ENCODE results near the gene PCDHGC5. TPM values are rescaled to one million over a fixed set of nuclear protein-coding genes. Genes with fewer than 3 reads are reported as not detected.

The PCDHGC5 gene
- total and polyA plus RNA-seq, 2 experiments from 2014 or later, result 1.8 to 2.2 TPM

- no peak for DNase-seq
- Histone ChIP-seq H3K9me3 (ENCODE audit: low read depth) (no peaks in the 10 kb centered on the region), H2AFZ (no peak overlapping the region), H3K27me3 (replicated peaks; ENCODE audit: insufficient read depth) (no peaks in the 10 kb centered on the region), H3K4me3 (no peak overlapping the region), H3K9me2 (ENCODE audit: insufficient read depth) (no peaks in the 10 kb centered on the region), H3K79me2 (ENCODE audit: insufficient read depth) (0 out of 2 replicates have a peak, but pooled peaks cover 9% of the 10 kb centered on the region), H3K9ac (peak overlapping the region; percentile 63; the same call in 1 of the 2 replicates), H4K20me1 (ENCODE audit: insufficient read depth) (no peaks in the 10 kb centered on the region), H3K4me2 (ENCODE audit: unreplicated experiment) (no peak overlapping the region), H3F3A (ENCODE audit: insufficient read depth) (peaks cover 58% of the 10 kb centered on the region), H3K36me3 (ENCODE audit: low read depth) (peaks cover 7% of the 10 kb centered on the region), H3K4me1 (ENCODE audit: insufficient read depth) (peaks cover 40% of the 10 kb centered on the region), H3K27ac (peak overlapping the region; percentile 90)
- no peak for TF ChIP-seq EZH2phosphoT487 (IDR thresholded peaks at IDR 0.05; ENCODE audit: insufficient read depth, low read depth)
- no peak for TF ChIP-seq EZH2 (IDR thresholded peaks at IDR 0.05; ENCODE audit: insufficient read depth, poor library complexity, severe bottlenecking)
- in situ Hi-C loops (cut with MboI), result no loop called here
- WGBS, 2 experiments (ENCODE audit: low coverage in 1 of 2, low lambda C conversion rate in 2 of 2, missing lambda C conversion rate in 2 of 2), result 96 to 98% methylated on average over 7 of the region's 7 CpGs
Measured at GRCh38 chr5:141529873-141530272, 41.0 kb downstream of the PCDHGC5 start.

GRCh38 chr5:141532726-141533125 lies 43.8 kb downstream of the PCDHGC5 start:
- H4K20me1 ChIP-seq (ENCODE audit: insufficient read depth), result no peaks in the 10 kb centered on the region
- in situ Hi-C loops (cut with MboI), result no loop called here
- H3K4me3 ChIP-seq, result no peak overlapping the region
- peaks cover 24% of the 10 kb centered on the region for H3K4me1 ChIP-seq (ENCODE audit: insufficient read depth)
- no peak for TF ChIP-seq EZH2phosphoT487 (IDR thresholded peaks at IDR 0.05; ENCODE audit: insufficient read depth, low read depth)
- no peak for TF ChIP-seq EZH2 (IDR thresholded peaks at IDR 0.05; ENCODE audit: insufficient read depth, poor library complexity, severe bottlenecking)
- peaks cover 35% of the 10 kb centered on the region for H3F3A ChIP-seq (ENCODE audit: insufficient read depth)
- peaks cover 7% of the 10 kb centered on the region for H3K36me3 ChIP-seq (ENCODE audit: low read depth)
- no peak overlapping the region for H2AFZ ChIP-seq
- H3K27ac ChIP-seq, result no peak overlapping the region
- H3K27me3 ChIP-seq (replicated peaks; ENCODE audit: insufficient read depth), result no peaks in the 10 kb centered on the region
- no peak overlapping the region for H3K9ac ChIP-seq
- H3K9me2 ChIP-seq (ENCODE audit: insufficient read depth), result no peaks in the 10 kb centered on the region
- no peak overlapping the region for H3K4me2 ChIP-seq (ENCODE audit: unreplicated experiment)
- H3K9me3 ChIP-seq (ENCODE audit: low read depth), result no peaks in the 10 kb centered on the region
- DNase-seq, result no peak
- WGBS, 2 experiments (ENCODE audit: low coverage in 1 of 2, low lambda C conversion rate in 2 of 2, missing lambda C conversion rate in 2 of 2), result 98 to 100% methylated on average over 1 of the region's 1 CpG
- H3K79me2 ChIP-seq (ENCODE audit: insufficient read depth), result 0 out of 2 replicates have a peak, but pooled peaks cover 9% of the 10 kb centered on the region

GRCh38 chr5:141533897-141534296 lies 45.0 kb downstream of the PCDHGC5 start:
- Histone ChIP-seq H4K20me1 (ENCODE audit: insufficient read depth) (no peaks in the 10 kb centered on the region), H3K9ac (no peak overlapping the region), H3K4me2 (ENCODE audit: unreplicated experiment) (no peak overlapping the region), H3K9me3 (ENCODE audit: low read depth) (no peaks in the 10 kb centered on the region), H3K36me3 (ENCODE audit: low read depth) (peaks cover 7% of the 10 kb centered on the region), H3K4me3 (no peak overlapping the region), H3K4me1 (ENCODE audit: insufficient read depth) (peaks cover 12% of the 10 kb centered on the region), H3K27ac (no peak overlapping the region), H3K79me2 (ENCODE audit: insufficient read depth) (0 out of 2 replicates have a peak, but pooled peaks cover 9% of the 10 kb centered on the region), H2AFZ (no peak overlapping the region), H3F3A (ENCODE audit: insufficient read depth) (peaks cover 23% of the 10 kb centered on the region), H3K27me3 (replicated peaks; ENCODE audit: insufficient read depth) (no peaks in the 10 kb centered on the region), H3K9me2 (ENCODE audit: insufficient read depth) (no peaks in the 10 kb centered on the region)
- DNase-seq, result no peak
- TF ChIP-seq EZH2 (IDR thresholded peaks at IDR 0.05; ENCODE audit: insufficient read depth, poor library complexity, severe bottlenecking) (no peak), EZH2phosphoT487 (IDR thresholded peaks at IDR 0.05; ENCODE audit: insufficient read depth, low read depth) (no peak)
- 70 to 100% methylated on average over 1 of the region's 1 CpG for WGBS, 2 experiments (ENCODE audit: low coverage in 1 of 2, low lambda C conversion rate in 2 of 2, missing lambda C conversion rate in 2 of 2)
- in situ Hi-C loops (cut with MboI), result no loop called here

- no peaks in the 10 kb centered on the region for H3K27me3 ChIP-seq (replicated peaks; ENCODE audit: insufficient read depth)
- WGBS, 2 experiments (ENCODE audit: low coverage in 1 of 2, low lambda C conversion rate in 2 of 2, missing lambda C conversion rate in 2 of 2), result 97 to 100% methylated on average over 4 of the region's 4 CpGs
Measured at GRCh38 chr5:141534492-141535213, 45.8 kb downstream of the PCDHGC5 start.

More at GRCh38 chr5:141534492-141535213, 45.8 kb downstream of the PCDHGC5 start:
- H3K4me3 ChIP-seq, result no peak overlapping the region
- peaks cover 7% of the 10 kb centered on the region for H3K36me3 ChIP-seq (ENCODE audit: low read depth)
- H3K4me1 ChIP-seq (ENCODE audit: insufficient read depth), result peaks cover 5% of the 10 kb centered on the region
- 0 out of 2 replicates have a peak, but pooled peaks cover 9% of the 10 kb centered on the region for H3K79me2 ChIP-seq (ENCODE audit: insufficient read depth)
- no peaks in the 10 kb centered on the region for H4K20me1 ChIP-seq (ENCODE audit: insufficient read depth)
- H3K9me3 ChIP-seq (ENCODE audit: low read depth), result no peaks in the 10 kb centered on the region
- in situ Hi-C loops (cut with MboI), result no loop called here
- no peak for TF ChIP-seq EZH2 (IDR thresholded peaks at IDR 0.05; ENCODE audit: insufficient read depth, poor library complexity, severe bottlenecking)
- no peak for TF ChIP-seq EZH2phosphoT487 (IDR thresholded peaks at IDR 0.05; ENCODE audit: insufficient read depth, low read depth)
- DNase-seq, result no peak
- no peak overlapping the region for H3K27ac ChIP-seq
- H2AFZ ChIP-seq, result no peak overlapping the region
- H3F3A ChIP-seq (ENCODE audit: insufficient read depth), result peaks cover 16% of the 10 kb centered on the region
- H3K9ac ChIP-seq, result no peak overlapping the region
- H3K9me2 ChIP-seq (ENCODE audit: insufficient read depth), result no peaks in the 10 kb centered on the region
- no peak overlapping the region for H3K4me2 ChIP-seq (ENCODE audit: unreplicated experiment)

Other genes with a start within 250 kb of the PCDHGC5 start
- gene PCDHB15, start 243.7 kb upstream of the PCDHGC5 start, total RNA-seq (2014; rRNA removed; shearing (Covaris generic)), result 2.7 and 2.8 TPM in 2 replicates
- gene PCDHB15, start 243.7 kb upstream of the PCDHGC5 start, polyA plus RNA-seq (2016; fragmentation: Nextera tagmentation; extraction: Ambion mirVana), result 1.5 and 1.9 TPM in 2 replicates
- not detected in 2 replicates for gene SLC25A2, start 185.0 kb upstream of the PCDHGC5 start, total RNA-seq (2014; rRNA removed; shearing (Covaris generic))
- not detected in 2 replicates for gene SLC25A2, start 185.0 kb upstream of the PCDHGC5 start, polyA plus RNA-seq (2016; fragmentation: Nextera tagmentation; extraction: Ambion mirVana)
- 65.0 and 65.9 TPM in 2 replicates for gene TAF7, start 168.3 kb upstream of the PCDHGC5 start, total RNA-seq (2014; rRNA removed; shearing (Covaris generic))
- gene TAF7, start 168.3 kb upstream of the PCDHGC5 start, polyA plus RNA-seq (2016; fragmentation: Nextera tagmentation; extraction: Ambion mirVana), result 104 and 114 TPM in 2 replicates
- 0.38 and 1.8 TPM in 2 replicates for gene PCDHGA1, start 158.6 kb upstream of the PCDHGC5 start, total RNA-seq (2014; rRNA removed; shearing (Covaris generic))
- 0.63 and 0.72 TPM in 2 replicates for gene PCDHGA1, start 158.6 kb upstream of the PCDHGC5 start, polyA plus RNA-seq (2016; fragmentation: Nextera tagmentation; extraction: Ambion mirVana)
- gene PCDHGA2, start 150.3 kb upstream of the PCDHGC5 start, total RNA-seq (2014; rRNA removed; shearing (Covaris generic)), result 6.3 and 7.3 TPM in 2 replicates
- 4.3 and 5.3 TPM in 2 replicates for gene PCDHGA2, start 150.3 kb upstream of the PCDHGC5 start, polyA plus RNA-seq (2016; fragmentation: Nextera tagmentation; extraction: Ambion mirVana)
- 7.5 and 7.6 TPM in 2 replicates for gene PCDHGA3, start 145.3 kb upstream of the PCDHGC5 start, total RNA-seq (2014; rRNA removed; shearing (Covaris generic))
- 4.0 and 5.4 TPM in 2 replicates for gene PCDHGA3, start 145.3 kb upstream of the PCDHGC5 start, polyA plus RNA-seq (2016; fragmentation: Nextera tagmentation; extraction: Ambion mirVana)
- gene PCDHGB1, start 139.0 kb upstream of the PCDHGC5 start, total RNA-seq (2014; rRNA removed; shearing (Covaris generic)), result 0.25 and 0.86 TPM in 2 replicates
- 0.16 and 0.19 TPM in 2 replicates for gene PCDHGB1, start 139.0 kb upstream of the PCDHGC5 start, polyA plus RNA-seq (2016; fragmentation: Nextera tagmentation; extraction: Ambion mirVana)
- 10.8 and 13.9 TPM in 2 replicates for gene PCDHGA4, start 134.1 kb upstream of the PCDHGC5 start, total RNA-seq (2014; rRNA removed; shearing (Covaris generic))
- 8.1 and 8.6 TPM in 2 replicates for gene PCDHGA4, start 134.1 kb upstream of the PCDHGC5 start, polyA plus RNA-seq (2016; fragmentation: Nextera tagmentation; extraction: Ambion mirVana)
- gene PCDHGB2, start 129.1 kb upstream of the PCDHGC5 start, total RNA-seq (2014; rRNA removed; shearing (Covaris generic)), result 2.2 and 2.5 TPM in 2 replicates
- 0.76 and 0.94 TPM in 2 replicates for gene PCDHGB2, start 129.1 kb upstream of the PCDHGC5 start, polyA plus RNA-seq (2016; fragmentation: Nextera tagmentation; extraction: Ambion mirVana)
- gene PCDHGA5, start 124.9 kb upstream of the PCDHGC5 start, total RNA-seq (2014; rRNA removed; shearing (Covaris generic)), result 0.86 and 1.3 TPM in 2 replicates
- gene PCDHGA5, start 124.9 kb upstream of the PCDHGC5 start, polyA plus RNA-seq (2016; fragmentation: Nextera tagmentation; extraction: Ambion mirVana), result 0.24 and 0.35 TPM in 2 replicates
- gene PCDHGB3, start 118.8 kb upstream of the PCDHGC5 start, total RNA-seq (2014; rRNA removed; shearing (Covaris generic)), result 2.8 and 4.0 TPM in 2 replicates
- gene PCDHGB3, start 118.8 kb upstream of the PCDHGC5 start, polyA plus RNA-seq (2016; fragmentation: Nextera tagmentation; extraction: Ambion mirVana), result 0.95 and 1.2 TPM in 2 replicates
- gene PCDHGA6, start 115.2 kb upstream of the PCDHGC5 start, total RNA-seq (2014; rRNA removed; shearing (Covaris generic)), result 5.4 and 5.8 TPM in 2 replicates
- gene PCDHGA6, start 115.2 kb upstream of the PCDHGC5 start, polyA plus RNA-seq (2016; fragmentation: Nextera tagmentation; extraction: Ambion mirVana), result 2.1 and 2.6 TPM in 2 replicates
- gene PCDHGA7, start 106.3 kb upstream of the PCDHGC5 start, total RNA-seq (2014; rRNA removed; shearing (Covaris generic)), result 0.43 and 1.6 TPM in 2 replicates
- 0.84 and 1.1 TPM in 2 replicates for gene PCDHGA7, start 106.3 kb upstream of the PCDHGC5 start, polyA plus RNA-seq (2016; fragmentation: Nextera tagmentation; extraction: Ambion mirVana)
- gene PCDHGB4, start 101.4 kb upstream of the PCDHGC5 start, total RNA-seq (2014; rRNA removed; shearing (Covaris generic)), result 6.8 and 7.6 TPM in 2 replicates
- 5.0 and 5.6 TPM in 2 replicates for gene PCDHGB4, start 101.4 kb upstream of the PCDHGC5 start, polyA plus RNA-seq (2016; fragmentation: Nextera tagmentation; extraction: Ambion mirVana)
- 0.86 and 1.5 TPM in 2 replicates for gene PCDHGA8, start 96.4 kb upstream of the PCDHGC5 start, total RNA-seq (2014; rRNA removed; shearing (Covaris generic))
- 0.25 and 0.69 TPM in 2 replicates for gene PCDHGA8, start 96.4 kb upstream of the PCDHGC5 start, polyA plus RNA-seq (2016; fragmentation: Nextera tagmentation; extraction: Ambion mirVana)
- 13.2 and 14.9 TPM in 2 replicates for gene PCDHGB5, start 91.1 kb upstream of the PCDHGC5 start, total RNA-seq (2014; rRNA removed; shearing (Covaris generic))
- gene PCDHGB5, start 91.1 kb upstream of the PCDHGC5 start, polyA plus RNA-seq (2016; fragmentation: Nextera tagmentation; extraction: Ambion mirVana), result 15.0 and 15.7 TPM in 2 replicates
- gene PCDHGA9, start 86.3 kb upstream of the PCDHGC5 start, total RNA-seq (2014; rRNA removed; shearing (Covaris generic)), result 2.6 and 2.9 TPM in 2 replicates
- gene PCDHGA9, start 86.3 kb upstream of the PCDHGC5 start, polyA plus RNA-seq (2016; fragmentation: Nextera tagmentation; extraction: Ambion mirVana), result 0.61 and 0.71 TPM in 2 replicates
- 1.9 and 4.3 TPM in 2 replicates for gene PCDHGB6, start 81.1 kb upstream of the PCDHGC5 start, total RNA-seq (2014; rRNA removed; shearing (Covaris generic))
- 3.0 and 3.2 TPM in 2 replicates for gene PCDHGB6, start 81.1 kb upstream of the PCDHGC5 start, polyA plus RNA-seq (2016; fragmentation: Nextera tagmentation; extraction: Ambion mirVana)
- gene PCDHGA10, start 76.1 kb upstream of the PCDHGC5 start, total RNA-seq (2014; rRNA removed; shearing (Covaris generic)), result 10.4 and 11.1 TPM in 2 replicates
- gene PCDHGA10, start 76.1 kb upstream of the PCDHGC5 start, polyA plus RNA-seq (2016; fragmentation: Nextera tagmentation; extraction: Ambion mirVana), result 4.6 and 5.4 TPM in 2 replicates
- 14.2 and 14.8 TPM in 2 replicates for gene PCDHGB7, start 71.4 kb upstream of the PCDHGC5 start, total RNA-seq (2014; rRNA removed; shearing (Covaris generic))
- gene PCDHGB7, start 71.4 kb upstream of the PCDHGC5 start, polyA plus RNA-seq (2016; fragmentation: Nextera tagmentation; extraction: Ambion mirVana), result 12.7 and 13.2 TPM in 2 replicates
- 21.7 and 25.3 TPM in 2 replicates for gene PCDHGA11, start 68.0 kb upstream of the PCDHGC5 start, total RNA-seq (2014; rRNA removed; shearing (Covaris generic))
- 15.3 and 18.1 TPM in 2 replicates for gene PCDHGA11, start 68.0 kb upstream of the PCDHGC5 start, polyA plus RNA-seq (2016; fragmentation: Nextera tagmentation; extraction: Ambion mirVana)
- gene PCDHGA12, start 58.6 kb upstream of the PCDHGC5 start, total RNA-seq (2014; rRNA removed; shearing (Covaris generic)), result 8.6 and 10.9 TPM in 2 replicates
- 6.7 and 8.5 TPM in 2 replicates for gene PCDHGA12, start 58.6 kb upstream of the PCDHGC5 start, polyA plus RNA-seq (2016; fragmentation: Nextera tagmentation; extraction: Ambion mirVana)
- gene PCDHGC3, start 13.1 kb upstream of the PCDHGC5 start, total RNA-seq (2014; rRNA removed; shearing (Covaris generic)), result 44.6 and 53.1 TPM in 2 replicates
- 74.4 and 77.4 TPM in 2 replicates for gene PCDHGC3, start 13.1 kb upstream of the PCDHGC5 start, polyA plus RNA-seq (2016; fragmentation: Nextera tagmentation; extraction: Ambion mirVana)
- 0.38 and 0.54 TPM in 2 replicates for gene PCDHGC4, start 4.1 kb upstream of the PCDHGC5 start, total RNA-seq (2014; rRNA removed; shearing (Covaris generic))
- gene PCDHGC4, start 4.1 kb upstream of the PCDHGC5 start, polyA plus RNA-seq (2016; fragmentation: Nextera tagmentation; extraction: Ambion mirVana), result 0.11 and 0.16 TPM in 2 replicates
- 26.0 and 34.5 TPM in 2 replicates for gene DIAPH1, start 129.9 kb downstream of the PCDHGC5 start, total RNA-seq (2014; rRNA removed; shearing (Covaris generic))
- 33.7 and 34.4 TPM in 2 replicates for gene DIAPH1, start 129.9 kb downstream of the PCDHGC5 start, polyA plus RNA-seq (2016; fragmentation: Nextera tagmentation; extraction: Ambion mirVana)
- gene HDAC3, start 147.8 kb downstream of the PCDHGC5 start, total RNA-seq (2014; rRNA removed; shearing (Covaris generic)), result 43.8 and 53.2 TPM in 2 replicates
- 59.0 and 62.9 TPM in 2 replicates for gene HDAC3, start 147.8 kb downstream of the PCDHGC5 start, polyA plus RNA-seq (2016; fragmentation: Nextera tagmentation; extraction: Ambion mirVana)
- gene RELL2, start 147.9 kb downstream of the PCDHGC5 start, total RNA-seq (2014; rRNA removed; shearing (Covaris generic)), result 2.8 and 3.8 TPM in 2 replicates
- gene RELL2, start 147.9 kb downstream of the PCDHGC5 start, polyA plus RNA-seq (2016; fragmentation: Nextera tagmentation; extraction: Ambion mirVana), result 2.1 and 2.9 TPM in 2 replicates
- 24.4 and 32.0 TPM in 2 replicates for gene FCHSD1, start 162.3 kb downstream of the PCDHGC5 start, total RNA-seq (2014; rRNA removed; shearing (Covaris generic))
- gene FCHSD1, start 162.3 kb downstream of the PCDHGC5 start, polyA plus RNA-seq (2016; fragmentation: Nextera tagmentation; extraction: Ambion mirVana), result 21.8 and 23.8 TPM in 2 replicates
- 2.2 and 3.9 TPM in 2 replicates for gene ARAP3, start 193.1 kb downstream of the PCDHGC5 start, total RNA-seq (2014; rRNA removed; shearing (Covaris generic))
- 2.2 TPM in 2 replicates for gene ARAP3, start 193.1 kb downstream of the PCDHGC5 start, polyA plus RNA-seq (2016; fragmentation: Nextera tagmentation; extraction: Ambion mirVana)